Lower leg skin (tissue), 4 donors: ENCODE results near the gene BHLHE23. TPM values are rescaled to one million over a fixed set of nuclear protein-coding genes. Genes with fewer than 3 reads are reported as not detected.

Source experiments
- DNase-seq, 2 donors: peaks; one replicate each; pipeline ENCODE4 v3.0.0-alpha.2; 2019; ENCODE audit warnings: low spot score in 2 of 2
- H3K4me3 ChIP-seq: fragments of 200-600 bp; sonication (generic); 2 replicates; pipeline ENCODE4 v1.5.1; 2017; ENCODE audit warnings: mild to moderate bottlenecking, low read depth; ENCODE audit not compliant: poor library complexity, severe bottlenecking
- POLR2A ChIP-seq, 2 donors: fragments of 450-650 bp; IDR thresholded peaks; one replicate each; pipeline ENCODE4 v1.6.1; 2016 to 2017; ENCODE audit warnings: antibody characterized with exemption in 2 of 2, mild to moderate bottlenecking in 1 of 2, moderate library complexity in 1 of 2
- WGBS, 2 donors: methylation state at CpG; one replicate each; pipeline ENCODE4 v1.1.5; 2018; 5-methylcytosine and 5-hydroxymethylcytosine counted together
- intact Hi-C: fragments of 100-400 bp; cut with DNase I; formaldehyde crosslinking; loops from one replicate; pipeline ENCODE4 v1.15.0; 2023; ENCODE audit warnings: low total_unique reads
- total RNA-seq, 4 donors: library from RNA; depleted of rRNA; stranded (reverse); fragments of >200 nt; gene quantifications; one replicate each; pipeline ENCODE4 v1.1.0, GENCODE V29; 2016
- TF ChIP-seq, protein P1 (sequence below), 3 donors: fragments of 450-650 bp; IDR thresholded peaks; one replicate each; pipeline ENCODE4 v1.5.1; 2016; ENCODE audit warnings: antibody characterized with exemption in 3 of 3, mild to moderate bottlenecking in 3 of 3, moderate library complexity in 2 of 3

The BHLHE23 gene
- total RNA-seq, 4 donors from 2014 or later, result 0.23 TPM; not detected in 3

- 65 to 70% methylated on average over 13 of the region's 13 CpGs for WGBS, 2 donors
- DNase-seq, result no peak
- no peak overlapping the region for H3K4me3 ChIP-seq
- no peak for TF ChIP-seq POLR2A (IDR thresholded peaks at IDR 0.05)
- TF ChIP-seq, protein P1, sequence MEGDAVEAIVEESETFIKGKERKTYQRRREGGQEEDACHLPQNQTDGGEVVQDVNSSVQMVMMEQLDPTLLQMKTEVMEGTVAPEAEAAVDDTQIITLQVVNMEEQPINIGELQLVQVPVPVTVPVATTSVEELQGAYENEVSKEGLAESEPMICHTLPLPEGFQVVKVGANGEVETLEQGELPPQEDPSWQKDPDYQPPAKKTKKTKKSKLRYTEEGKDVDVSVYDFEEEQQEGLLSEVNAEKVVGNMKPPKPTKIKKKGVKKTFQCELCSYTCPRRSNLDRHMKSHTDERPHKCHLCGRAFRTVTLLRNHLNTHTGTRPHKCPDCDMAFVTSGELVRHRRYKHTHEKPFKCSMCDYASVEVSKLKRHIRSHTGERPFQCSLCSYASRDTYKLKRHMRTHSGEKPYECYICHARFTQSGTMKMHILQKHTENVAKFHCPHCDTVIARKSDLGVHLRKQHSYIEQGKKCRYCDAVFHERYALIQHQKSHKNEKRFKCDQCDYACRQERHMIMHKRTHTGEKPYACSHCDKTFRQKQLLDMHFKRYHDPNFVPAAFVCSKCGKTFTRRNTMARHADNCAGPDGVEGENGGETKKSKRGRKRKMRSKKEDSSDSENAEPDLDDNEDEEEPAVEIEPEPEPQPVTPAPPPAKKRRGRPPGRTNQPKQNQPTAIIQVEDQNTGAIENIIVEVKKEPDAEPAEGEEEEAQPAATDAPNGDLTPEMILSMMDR (IDR thresholded peaks at IDR 0.05), result no peak
- intact Hi-C loops, result loop anchor here (10.0 kb wide), 1 partner anchor 527 kb away; no protein-coding TSS in a partner anchor
These were observed 15.5 kb downstream of the BHLHE23 start for GRCh38 chr20:62991196-62991807.

GRCh38 chr20:62990306-62990825 is 16.4 kb downstream of the BHLHE23 start:
- intact Hi-C loops, result loop anchor here (10.0 kb wide), 1 partner anchor 526 kb away; no protein-coding TSS in a partner anchor
- H3K4me3 ChIP-seq, result no peak overlapping the region
- DNase-seq, result no peak
- 69 to 71% methylated on average over 20 to 22 of the region's 22 CpGs for WGBS, 2 donors
- TF ChIP-seq, protein P1 (IDR thresholded peaks at IDR 0.05), result no peak
- TF ChIP-seq POLR2A (IDR thresholded peaks at IDR 0.05), result no peak

DNA sequence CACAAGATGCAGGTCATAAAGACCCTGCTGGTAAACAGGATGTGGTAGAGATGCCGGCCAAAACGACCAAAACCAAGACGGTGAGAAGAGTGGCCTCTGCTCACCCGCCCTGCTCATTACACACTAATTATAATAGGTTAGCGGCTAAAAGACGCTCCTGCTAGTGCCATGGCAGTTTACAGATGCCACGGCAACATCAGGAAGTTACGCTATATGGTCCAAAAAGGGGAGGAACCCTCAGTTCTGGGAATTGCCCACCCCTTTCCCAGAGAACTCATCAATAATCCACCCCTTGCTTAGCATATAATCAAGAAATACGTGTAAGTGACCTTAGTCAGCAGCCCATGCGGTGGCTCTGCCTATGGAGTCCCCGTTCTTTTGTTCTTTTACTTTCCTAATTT is 17.6 kb downstream of the BHLHE23 start:
- 49 to 55% methylated on average over 11 of the region's 11 CpGs for WGBS, 2 donors
- intact Hi-C loops, result no loop called here
- no peak overlapping the region for H3K4me3 ChIP-seq
- TF ChIP-seq, protein P1 (IDR thresholded peaks at IDR 0.05), result no peak
- TF ChIP-seq POLR2A (IDR thresholded peaks at IDR 0.05), result no peak
- no peak for DNase-seq

- no peak for DNase-seq
- WGBS, 2 donors, result 47 to 51% methylated on average over 8 to 10 of the region's 10 CpGs
- intact Hi-C loops, result no loop called here
These were observed 19.6 kb downstream of the BHLHE23 start for GRCh38 chr20:62987114-62987513.

GRCh38 chr20:62986257-62986800 is 20.4 kb downstream of the BHLHE23 start:
- no peak for TF ChIP-seq POLR2A (IDR thresholded peaks at IDR 0.05)
- TF ChIP-seq, protein P1 (IDR thresholded peaks at IDR 0.05), result no peak
- WGBS, 2 donors, result 65 to 66% methylated on average over 6 of the region's 6 CpGs
- no peak overlapping the region for H3K4me3 ChIP-seq
- intact Hi-C loops, result no loop called here
- no peak for DNase-seq

More at GRCh38 chr20:62987114-62987513, 19.6 kb downstream of the BHLHE23 start:
- TF ChIP-seq, protein P1 (IDR thresholded peaks at IDR 0.05), result no peak
- H3K4me3 ChIP-seq, result no peak overlapping the region
